GM19463 (cell line): Measurements from ENCODE around the gene GTPBP4.

Experiments
- ATAC-seq: cut with Tn5 transposase; IDR thresholded peaks from one replicate; pipeline ENCODE4 v1.9.1; 2021; ENCODE audit warnings: mild to moderate bottlenecking, moderate library complexity; ENCODE audit not compliant: unreplicated experiment

The GTPBP4 gene

DNA sequence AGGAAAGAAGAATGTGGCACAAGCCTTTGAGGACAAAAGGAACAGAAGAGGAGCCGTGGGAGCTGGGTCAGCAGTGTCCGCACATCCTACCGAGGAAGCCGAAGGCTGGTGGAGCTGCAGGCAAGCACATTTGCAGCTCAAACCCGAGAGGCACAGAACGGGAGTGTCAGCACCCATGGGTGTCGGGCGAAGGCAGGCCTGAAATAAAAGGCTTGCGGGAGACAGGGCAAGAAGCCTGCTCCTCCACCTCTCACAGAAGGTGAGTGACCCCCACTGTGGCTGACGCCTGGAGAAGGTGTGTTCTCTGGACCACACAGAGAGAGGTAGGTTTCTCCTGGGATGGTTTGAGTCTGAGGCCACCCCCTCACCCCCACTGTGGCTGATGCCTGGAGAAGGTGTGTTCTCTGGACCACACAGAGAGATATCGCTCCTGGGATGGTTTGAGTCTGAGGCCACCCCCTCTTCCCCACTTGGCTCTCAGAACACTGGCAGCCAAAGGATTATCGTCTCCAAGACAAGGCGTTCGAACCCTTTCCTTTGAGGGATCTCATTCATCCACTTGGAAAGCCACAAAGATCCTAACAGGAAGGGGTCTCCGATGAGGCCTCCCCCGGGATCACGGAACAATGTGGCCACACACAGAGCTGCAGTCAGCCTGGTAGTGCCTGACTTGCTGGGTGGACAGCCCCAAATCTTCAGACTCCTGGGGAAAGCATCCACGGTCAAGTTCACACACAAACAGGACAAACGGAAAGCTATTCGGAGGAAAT is 21.6 kb upstream of the GTPBP4 start:
- ATAC-seq: no peak

DNA sequence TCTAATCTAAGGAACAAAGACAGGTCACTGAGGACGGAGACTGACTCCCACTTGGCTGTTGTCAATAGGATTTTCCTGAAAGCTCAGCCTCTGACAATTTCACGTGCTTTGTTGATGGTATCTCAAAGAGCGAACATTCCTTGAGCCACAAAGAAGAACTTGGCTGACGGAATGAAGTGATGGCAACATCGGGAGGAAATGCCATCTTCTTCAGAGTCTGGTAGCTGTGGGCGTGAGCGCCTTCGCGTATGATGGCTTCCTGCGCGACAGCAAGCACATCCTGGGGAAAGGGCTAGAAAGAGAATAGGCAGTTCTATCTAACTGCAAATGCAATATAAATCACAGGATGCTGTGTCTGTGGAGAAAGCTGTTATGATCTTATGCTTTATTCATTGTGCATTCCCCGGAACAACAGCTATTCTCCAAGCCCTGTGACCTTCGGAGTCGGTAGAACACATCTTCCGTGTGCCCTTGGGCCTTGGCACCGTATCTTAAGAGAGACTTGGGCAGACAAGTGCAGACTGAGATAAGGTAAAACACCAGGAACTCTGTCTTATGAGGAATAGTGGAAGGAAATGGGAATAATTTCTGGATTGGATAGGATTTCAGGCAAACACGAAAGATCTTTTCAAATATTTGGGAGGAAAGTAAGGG is 19.6 kb upstream of the GTPBP4 start:
- no peak for ATAC-seq

DNA sequence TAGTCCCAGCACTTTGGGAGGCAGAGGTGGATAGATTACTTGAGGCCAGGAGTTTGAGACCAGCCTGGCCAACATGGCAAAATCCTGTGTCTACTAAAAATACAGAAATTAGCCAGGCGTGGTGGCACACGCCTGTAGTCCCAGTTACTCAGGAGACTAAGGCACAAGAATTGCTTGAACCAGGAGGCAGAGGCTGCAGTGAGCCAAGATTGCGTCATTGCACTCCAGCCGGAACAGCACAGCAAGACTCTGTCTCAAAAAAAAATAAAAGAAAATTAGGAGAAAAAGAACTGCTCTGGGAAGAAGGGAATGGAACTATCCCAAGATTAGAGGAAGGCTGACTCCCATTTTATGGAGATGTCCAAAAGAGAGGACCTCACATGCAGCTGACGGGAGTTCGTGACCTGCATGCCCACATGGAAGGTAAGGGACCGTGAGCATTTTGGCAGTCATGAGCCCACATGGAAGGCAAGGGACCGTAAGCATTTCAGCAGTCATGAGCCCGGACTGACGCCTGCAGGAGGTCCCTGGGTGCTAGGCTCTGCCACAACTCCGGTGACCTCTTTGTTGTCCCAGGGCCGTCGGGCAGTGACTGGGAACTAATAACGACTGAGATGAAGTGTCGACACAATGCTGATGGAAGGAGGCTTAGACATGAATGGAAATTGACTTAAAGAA is 18.6 kb upstream of the GTPBP4 start:
- no peak for ATAC-seq

DNA sequence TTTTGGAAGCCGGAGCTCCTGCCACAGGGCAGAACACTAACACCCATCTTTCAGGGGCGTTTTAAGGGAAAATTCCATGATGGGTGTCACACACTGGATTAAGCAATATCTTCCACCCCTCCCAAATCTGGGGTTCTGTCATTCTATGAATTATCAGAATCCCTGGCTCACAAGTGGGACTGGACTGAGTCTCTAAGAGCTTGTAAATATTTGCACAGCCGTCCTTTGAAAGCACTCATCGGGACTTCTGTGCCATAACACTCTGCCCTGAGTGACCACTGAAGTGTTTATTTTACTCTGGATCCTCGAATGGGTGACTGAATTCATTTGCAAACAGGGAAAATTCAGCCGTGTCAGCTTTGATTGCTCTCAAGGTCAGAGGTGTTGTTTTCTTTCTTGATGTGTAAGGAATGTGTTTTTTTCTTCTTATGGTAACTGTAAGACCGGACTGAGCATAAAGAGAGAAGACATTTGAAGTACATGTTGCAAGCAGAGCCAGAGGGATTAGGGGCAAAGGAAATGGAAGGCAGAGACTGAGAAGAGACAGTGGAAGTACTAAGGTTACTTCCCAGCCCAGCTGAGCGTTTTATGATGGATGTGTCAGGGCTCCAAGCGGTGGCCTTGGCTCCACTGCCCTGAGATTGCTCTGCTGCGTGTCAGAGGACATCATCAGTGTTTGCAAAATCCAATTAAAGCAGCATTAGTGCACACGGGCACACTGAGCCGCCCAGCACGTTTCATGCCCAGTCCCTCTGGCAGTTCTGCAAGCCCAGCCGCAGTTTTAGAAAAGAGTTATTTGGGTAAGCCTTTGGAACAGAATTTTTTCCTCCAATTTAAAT is 17.7 kb upstream of the GTPBP4 start:
- no peak for ATAC-seq

DNA sequence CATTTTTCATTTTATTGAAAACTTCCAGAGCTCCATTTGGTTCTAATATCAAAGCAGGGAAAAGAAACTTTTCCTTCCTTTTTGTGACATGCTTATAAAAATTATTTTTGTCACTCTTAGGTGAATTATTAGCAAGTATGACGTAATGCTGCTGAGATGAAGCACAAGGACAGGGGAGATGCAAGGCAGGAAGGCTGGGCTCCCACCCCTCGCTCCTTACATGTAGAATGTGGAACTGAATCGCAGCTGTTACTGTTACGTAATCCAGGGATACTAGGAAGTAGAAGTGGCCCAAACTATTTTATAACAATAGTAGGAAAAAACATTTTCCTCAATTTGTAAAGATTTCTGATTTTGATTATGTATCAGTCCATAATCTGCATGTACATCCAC is 17.1 kb upstream of the GTPBP4 start:
- ATAC-seq: no peak

DNA sequence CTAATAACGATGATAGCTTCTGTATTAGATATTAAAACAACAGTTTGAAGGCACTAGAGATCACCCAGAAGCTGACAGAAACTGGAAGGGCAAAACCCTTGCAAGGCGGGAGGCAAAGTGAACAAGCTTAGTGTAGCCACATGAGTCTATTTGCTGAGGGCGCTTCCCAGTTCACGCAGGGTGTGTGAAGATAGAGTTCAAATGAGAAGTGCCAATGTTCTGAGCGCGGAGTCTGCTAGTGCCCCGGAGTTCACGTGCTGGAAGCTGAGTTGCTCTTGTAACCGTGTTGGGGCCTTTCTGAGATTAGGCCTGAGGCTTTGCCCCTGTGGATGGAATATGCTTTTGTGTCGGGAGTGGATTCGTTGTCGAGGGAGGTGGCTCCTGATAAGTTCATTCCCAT is 16.6 kb upstream of the GTPBP4 start:
- ATAC-seq: no peak

DNA sequence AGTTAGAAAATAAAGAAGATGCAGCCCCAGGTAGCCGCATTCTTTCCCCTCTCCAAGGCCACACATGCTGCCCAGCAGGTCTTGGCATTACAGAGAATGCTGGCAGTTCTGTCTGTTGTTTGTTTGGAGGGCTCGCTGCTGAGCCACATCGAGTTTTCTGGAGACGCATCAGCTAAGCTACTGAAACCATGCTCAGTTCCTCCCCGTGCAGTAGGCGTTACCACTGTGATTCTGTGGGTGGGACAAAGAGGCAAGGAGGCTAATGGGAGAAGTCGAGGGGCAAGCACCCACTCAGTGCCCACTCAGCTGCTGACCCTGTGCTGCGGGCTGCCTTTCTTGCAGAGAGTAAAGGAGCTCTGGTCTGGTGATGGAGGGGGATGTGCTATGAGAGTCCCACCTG is 15.5 kb upstream of the GTPBP4 start:
- ATAC-seq: no peak

DNA sequence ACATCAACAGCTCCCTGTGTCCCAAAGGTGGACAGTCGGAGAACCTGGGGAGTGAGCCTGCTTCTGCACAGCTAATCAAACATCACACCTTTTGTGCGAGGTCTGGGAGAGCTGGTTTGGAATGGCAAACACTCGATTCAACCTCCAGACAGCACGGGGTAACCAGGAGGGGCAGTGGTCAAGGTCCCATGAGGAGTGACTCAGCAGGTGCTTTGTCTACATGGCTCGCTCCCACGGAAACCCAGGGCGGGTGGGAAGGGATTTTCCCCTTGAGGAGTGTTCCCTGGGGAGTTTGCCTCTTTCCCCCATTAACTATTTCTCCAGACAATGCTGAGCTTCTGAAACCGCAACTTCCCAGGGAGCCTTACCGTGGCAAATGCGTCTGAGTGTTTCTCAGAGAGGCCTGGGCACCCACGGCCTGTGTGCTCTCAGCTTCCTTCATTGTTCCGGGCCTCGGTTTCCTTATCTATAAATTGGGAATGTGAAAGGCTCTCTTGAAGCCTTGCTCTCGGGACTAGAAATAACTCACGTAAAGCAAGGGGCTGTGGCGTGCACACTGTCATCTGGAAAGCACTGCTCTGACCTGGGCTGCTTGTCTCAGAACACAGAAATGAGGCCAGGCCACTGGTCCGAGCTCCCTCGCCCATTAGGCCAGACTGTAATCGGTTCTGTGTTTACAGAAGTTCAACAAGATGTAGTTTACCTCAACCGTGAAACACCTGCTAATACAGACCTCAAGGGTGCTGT is 14.0 kb upstream of the GTPBP4 start:
- ATAC-seq: peak; percentile 59

DNA sequence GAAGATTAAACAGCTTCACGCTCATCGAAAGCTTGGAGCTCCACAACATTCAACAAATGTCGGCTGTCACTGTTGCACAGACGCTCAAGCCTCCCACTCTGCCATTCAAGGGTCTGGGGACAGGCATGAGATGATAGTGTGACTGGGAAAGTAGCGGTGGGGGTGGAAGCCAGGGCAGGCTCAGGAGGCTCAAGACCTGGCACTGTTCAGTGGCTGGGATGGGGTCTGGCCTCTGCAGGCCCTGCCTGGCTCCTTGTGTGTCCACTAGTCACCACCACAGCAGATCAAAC is 13.5 kb upstream of the GTPBP4 start:
- ATAC-seq: no peak

DNA sequence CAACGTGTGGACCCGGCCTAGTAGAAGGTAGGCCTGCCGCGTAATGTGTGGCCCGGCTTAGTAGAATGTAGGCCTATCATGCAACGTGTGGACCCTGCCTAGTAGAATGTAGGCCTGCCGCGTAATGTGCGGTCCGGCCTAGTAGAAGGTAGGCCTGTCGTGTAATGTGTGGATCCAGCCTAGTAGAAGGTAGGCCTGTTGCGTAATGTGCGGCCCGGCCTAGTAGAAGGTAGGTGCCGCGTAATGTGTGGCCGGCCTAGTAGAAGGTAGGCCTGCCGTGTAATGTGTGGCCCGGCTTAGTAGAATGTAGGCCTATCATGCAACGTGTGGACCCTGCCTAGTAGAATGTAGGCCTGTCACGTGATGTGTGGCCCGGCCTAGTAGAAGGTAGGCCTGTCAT is 11.9 kb upstream of the GTPBP4 start:
- ATAC-seq: no peak

DNA sequence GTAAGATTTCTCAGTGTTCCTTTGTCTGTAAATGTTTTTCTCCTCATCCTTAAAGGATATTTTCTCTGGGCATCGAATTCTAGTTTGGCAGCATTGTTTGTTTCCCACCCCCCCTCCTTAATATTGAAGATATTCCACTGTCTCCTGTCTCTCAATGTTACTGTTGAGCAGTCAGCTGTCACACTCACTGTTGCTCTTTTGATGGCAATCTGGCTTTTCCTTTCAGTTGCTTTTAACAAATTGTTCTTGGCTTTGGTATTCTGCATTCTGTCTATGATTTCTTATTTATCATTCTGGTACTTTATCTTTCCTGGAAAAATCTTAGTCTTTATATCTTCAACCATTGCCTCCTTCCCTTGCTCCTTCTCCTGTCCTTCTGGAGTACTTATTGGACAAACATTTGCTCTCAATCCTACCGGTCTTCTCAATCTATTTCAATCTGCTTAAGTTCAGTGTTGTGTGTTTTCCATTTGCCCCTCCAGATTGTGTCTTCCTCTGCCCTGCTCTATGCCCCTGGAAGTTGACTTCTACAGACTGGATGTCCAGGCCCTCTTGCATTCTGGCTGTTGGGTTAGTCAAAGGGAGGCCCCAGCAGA is 9.3 kb upstream of the GTPBP4 start:
- no peak for ATAC-seq

DNA sequence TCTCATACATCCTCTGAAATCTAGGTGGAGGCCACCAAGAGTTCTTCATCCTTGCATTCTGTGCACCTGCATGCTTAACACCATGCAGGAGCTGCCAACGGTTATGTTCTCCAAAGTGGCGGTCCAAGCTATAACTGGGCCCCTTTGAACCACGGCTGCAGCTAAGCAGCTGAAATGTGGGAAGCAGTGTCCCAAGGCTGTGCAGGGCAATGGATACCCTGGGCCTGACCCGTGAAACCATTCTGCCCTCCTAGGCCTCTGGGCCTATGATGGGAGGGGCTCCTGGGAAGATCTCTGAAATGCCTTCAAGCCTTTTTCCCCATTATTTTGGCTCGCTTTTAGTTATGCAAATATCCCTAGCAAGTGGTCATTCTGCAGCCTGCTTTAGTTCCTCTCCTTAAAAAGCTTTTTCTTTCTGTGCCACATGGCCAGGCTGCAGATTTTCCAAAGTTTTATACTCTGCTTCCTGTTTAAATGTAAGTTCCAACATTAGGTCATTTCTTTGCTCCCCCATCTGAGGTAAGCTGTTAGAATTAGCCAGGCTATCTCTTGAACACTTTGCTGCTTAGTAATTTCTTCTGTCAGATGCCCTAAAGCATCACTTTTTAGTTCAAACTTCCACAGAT is 7.7 kb upstream of the GTPBP4 start:
- no peak for ATAC-seq

DNA sequence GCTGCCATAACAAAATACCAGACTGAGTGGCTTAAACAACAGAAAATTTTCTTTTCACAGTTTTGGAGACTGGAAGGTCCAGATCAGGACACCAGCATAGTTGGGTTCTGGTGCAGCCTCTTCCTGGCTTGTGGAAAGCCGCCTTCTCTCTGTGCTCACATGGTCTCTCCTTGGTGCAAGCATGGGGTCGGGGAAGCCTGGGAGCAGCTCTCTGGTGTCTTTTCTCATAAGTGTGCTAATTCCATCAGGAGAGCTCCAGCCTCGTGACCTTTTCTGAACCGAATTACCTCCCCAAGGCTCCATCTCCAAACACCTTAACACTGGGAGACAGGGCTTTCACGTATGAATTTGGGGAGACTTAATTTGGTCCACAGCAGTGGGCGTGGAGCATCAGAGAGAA is 4.8 kb upstream of the GTPBP4 start:
- no peak for ATAC-seq

DNA sequence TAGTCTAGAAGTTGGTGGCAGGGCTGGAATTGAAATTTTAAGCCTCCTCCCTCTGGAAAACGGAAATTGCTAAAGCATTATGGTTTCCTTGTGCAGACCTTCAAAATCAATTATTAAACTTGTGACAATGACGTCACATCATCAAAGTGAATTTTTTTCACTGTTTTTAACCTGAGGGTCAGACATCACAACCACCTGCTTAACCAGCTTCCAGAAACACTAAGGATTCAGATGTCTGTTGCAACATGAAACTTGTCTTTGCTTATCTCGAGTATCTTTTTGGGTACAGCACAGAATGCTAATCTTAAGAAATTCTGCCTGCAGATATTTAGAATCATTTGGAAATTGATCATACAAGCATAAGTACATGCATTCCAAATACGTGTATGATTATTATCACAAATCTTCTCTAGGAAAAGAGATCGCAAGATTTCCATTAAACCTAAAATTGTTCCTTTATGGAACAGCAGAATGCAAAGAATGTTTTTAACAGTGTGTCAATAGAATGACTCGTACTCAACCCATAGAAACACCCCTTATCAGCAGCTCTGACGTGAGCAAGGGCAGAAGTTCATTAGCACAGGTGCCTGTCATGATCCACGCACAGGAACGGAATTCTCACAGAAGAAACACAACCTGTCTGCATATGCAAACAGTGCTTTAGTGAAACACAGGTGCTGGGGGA is 4.1 kb upstream of the GTPBP4 start:
- ATAC-seq: no peak

DNA sequence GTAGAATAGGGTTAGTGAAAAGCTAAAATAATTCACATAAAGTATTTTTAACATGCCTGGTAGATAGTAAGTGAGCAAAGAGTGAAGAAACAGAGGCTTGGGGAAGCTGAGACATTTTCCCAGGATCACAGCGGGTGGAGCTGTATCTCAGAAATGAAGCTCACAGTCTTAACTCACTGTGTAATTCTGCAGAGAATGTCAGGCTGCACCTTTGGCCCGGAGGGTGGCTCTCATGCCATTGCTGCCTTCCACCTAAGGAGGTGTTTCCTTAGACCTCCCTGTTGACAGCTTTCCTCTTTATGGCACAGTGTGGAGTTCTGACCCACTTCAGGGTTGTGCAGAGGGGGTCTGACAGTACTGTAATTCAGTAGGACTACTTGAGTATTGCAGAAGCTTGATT is 2.9 kb upstream of the GTPBP4 start:
- no peak for ATAC-seq

DNA sequence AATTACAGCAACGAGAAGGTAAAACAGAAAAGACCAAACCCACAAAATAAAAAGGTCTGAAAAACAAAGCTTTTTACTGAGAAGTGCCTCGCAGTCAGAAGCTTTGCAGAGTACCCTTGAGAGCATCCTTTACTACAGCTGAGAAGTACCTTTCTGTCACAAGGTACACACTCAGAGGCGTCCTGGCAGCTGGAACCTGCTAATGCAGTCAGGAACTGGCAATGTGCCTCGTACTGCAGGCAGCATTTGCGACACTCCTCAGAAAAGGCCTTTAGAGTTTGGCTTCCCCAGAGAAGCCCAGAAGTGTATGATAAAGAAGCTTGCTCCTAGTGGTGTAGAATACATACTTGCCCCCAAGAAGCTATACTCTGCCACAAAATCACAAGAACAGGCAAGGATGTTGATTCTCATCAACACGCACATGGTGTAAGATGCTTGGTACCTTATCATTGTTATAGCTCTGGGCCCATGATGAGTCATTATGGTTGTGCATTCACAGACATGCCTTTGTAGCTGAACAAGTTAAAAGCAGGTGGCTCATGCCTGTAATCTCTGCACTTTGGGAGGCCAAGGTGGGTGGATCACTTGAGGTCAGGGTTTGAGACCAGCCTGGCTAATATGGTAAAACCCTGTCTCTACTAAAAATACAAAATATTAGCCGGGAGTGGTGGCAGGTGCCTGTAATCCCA is 2.0 kb upstream of the GTPBP4 start:
- no peak for ATAC-seq

DNA sequence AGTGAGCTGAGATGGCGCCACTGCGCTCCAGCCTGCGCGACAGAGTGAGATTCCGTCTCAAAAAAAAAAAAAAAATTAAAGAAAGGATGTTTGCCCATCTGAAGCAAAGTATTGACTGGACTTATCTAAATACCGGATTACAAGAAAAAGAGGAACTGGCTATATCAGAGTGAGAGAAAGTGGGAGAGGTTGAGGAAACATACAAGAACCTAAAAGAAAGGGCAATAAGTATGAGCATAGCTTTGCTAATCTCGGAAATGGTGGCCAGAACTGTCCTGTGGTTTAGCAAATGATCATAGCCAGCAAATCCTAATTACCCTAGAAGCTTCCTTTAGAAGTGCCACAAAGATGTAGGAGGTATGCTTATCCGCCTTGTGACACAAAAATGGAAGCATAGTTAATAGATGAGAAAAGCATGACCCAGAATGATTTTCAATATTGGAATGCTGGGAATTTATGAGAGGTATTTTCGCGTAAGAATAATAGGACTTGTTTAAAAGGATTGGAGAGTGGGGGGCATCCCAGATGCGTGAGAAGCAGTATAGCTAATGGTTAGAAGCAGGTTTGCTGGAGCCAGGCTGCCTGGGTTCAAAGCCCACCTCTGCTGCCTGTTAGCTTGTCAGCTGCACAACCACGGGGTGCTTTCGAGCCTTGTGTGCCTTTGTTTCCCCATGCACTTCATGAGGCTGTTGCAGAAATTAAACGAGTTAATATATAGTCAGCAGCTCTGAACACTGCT is 1.2 kb upstream of the GTPBP4 start:
- no peak for ATAC-seq

DNA sequence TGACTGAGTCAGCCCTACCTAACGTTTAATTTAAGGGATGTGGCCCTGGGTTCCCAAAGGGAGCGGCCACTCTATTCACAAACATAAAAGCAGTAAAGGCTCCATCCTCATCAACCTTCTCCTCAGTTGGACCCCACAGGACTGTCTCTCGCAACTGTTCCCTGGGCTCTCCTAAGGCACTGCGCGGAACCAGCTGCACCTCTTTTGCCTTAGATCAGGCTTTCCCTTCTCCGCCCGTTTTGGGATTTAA is 689 bp upstream of the GTPBP4 start:
- no peak for ATAC-seq
